Trophoblast cell (in vitro differentiated cells and primary cell): Measurements from ENCODE around the gene ELL.
A peak's percentile ranks its signal among the peaks of the same experiment; 100 is the strongest.

ENCODE experiments used
- DNase-seq, 2 donors: peaks; one replicate each; pipeline ENCODE4 v3.0.0-alpha.2; 2016
- H2AFZ ChIP-seq: 2 replicates; pipeline ENCODE4 v1.6.1; 2013; ENCODE audit warnings: low read length, moderate library complexity, mild to moderate bottlenecking; ENCODE audit not compliant: insufficient read depth, poor library complexity
- H2AK5ac ChIP-seq: 2 replicates; pipeline ENCODE4 v1.6.1; 2013; ENCODE audit warnings: mild to moderate bottlenecking, low read length
- H2BK120ac ChIP-seq: 2 replicates; pipeline ENCODE4 v1.6.1; 2013; ENCODE audit warnings: low read length, mild to moderate bottlenecking, moderate library complexity; ENCODE audit not compliant: insufficient read depth, poor library complexity
- H2BK12ac ChIP-seq: 2 replicates; pipeline ENCODE4 v1.6.1; 2013; ENCODE audit warnings: mild to moderate bottlenecking, low read length, moderate library complexity
- H2BK5ac ChIP-seq: 2 replicates; pipeline ENCODE4 v1.6.1; 2013; ENCODE audit warnings: low read length, low read depth, moderate library complexity, mild to moderate bottlenecking; ENCODE audit not compliant: poor library complexity
- H3K14ac ChIP-seq: 2 replicates; pipeline ENCODE4 v1.6.1; 2013; ENCODE audit warnings: mild to moderate bottlenecking, low read length
- H3K18ac ChIP-seq: 2 replicates; pipeline ENCODE4 v1.6.1; 2013; ENCODE audit warnings: mild to moderate bottlenecking, low read length
- H3K23ac ChIP-seq: 2 replicates; pipeline ENCODE4 v1.6.1; 2013; ENCODE audit warnings: low read length
- H3K27ac ChIP-seq: 2 replicates; pipeline ENCODE4 v1.5.1; 2013; ENCODE audit warnings: low read depth, mild to moderate bottlenecking, inconsistent platforms, low read length, moderate library complexity
- H3K27me3 ChIP-seq: 2 replicates; pipeline ENCODE4 v1.6.1; 2013; ENCODE audit warnings: inconsistent platforms, mild to moderate bottlenecking, low read length, moderate library complexity; ENCODE audit not compliant: insufficient read depth
- H3K36me3 ChIP-seq, 2 experiments: 1 replicate in 1 of 2; 2 replicates in 1 of 2; pipeline ENCODE4 v1.6.1; 2013; ENCODE audit warnings: low read length in 2 of 2, mild to moderate bottlenecking in 2 of 2, moderate library complexity in 1 of 2; ENCODE audit not compliant: insufficient read depth in 2 of 2, control insufficient read depth in 1 of 2
- H3K4ac ChIP-seq: 2 replicates; pipeline ENCODE4 v1.6.1; 2013; ENCODE audit warnings: low read depth, mild to moderate bottlenecking, low read length, moderate library complexity
- H3K4me1 ChIP-seq, 2 experiments: 1 replicate in 1 of 2; 2 replicates in 1 of 2; pipeline ENCODE4 v1.6.1; 2013; ENCODE audit warnings: low read length in 2 of 2, mild to moderate bottlenecking in 2 of 2, moderate library complexity in 1 of 2; ENCODE audit not compliant: insufficient read depth in 2 of 2, control insufficient read depth in 1 of 2
- H3K4me2 ChIP-seq: 2 replicates; pipeline ENCODE4 v1.6.1; 2013; ENCODE audit warnings: inconsistent platforms, mild to moderate bottlenecking, low read length, moderate library complexity
- H3K4me3 ChIP-seq: 2 replicates; pipeline ENCODE4 v1.5.1; 2013; ENCODE audit warnings: mild to moderate bottlenecking, low read depth, low read length, inconsistent platforms
- H3K79me1 ChIP-seq: one replicate; pipeline ENCODE4 v1.6.1; 2013; ENCODE audit warnings: low read length
- H3K79me2 ChIP-seq: 2 replicates; pipeline ENCODE4 v1.6.1; 2013; ENCODE audit warnings: low read length, mild to moderate bottlenecking; ENCODE audit not compliant: control insufficient read depth, insufficient read depth, poor library complexity
- H3K9ac ChIP-seq: 2 replicates; pipeline ENCODE4 v1.6.1; 2013; ENCODE audit warnings: mild to moderate bottlenecking, low read length
- H3K9me3 ChIP-seq: 2 replicates; pipeline ENCODE4 v1.6.1; 2013; ENCODE audit warnings: low read depth, mild to moderate bottlenecking, control low read depth, inconsistent platforms, low read length; ENCODE audit not compliant: insufficient read depth
- H4K12ac ChIP-seq: 2 replicates; pipeline ENCODE4 v1.6.1; 2013; ENCODE audit warnings: low read depth, mild to moderate bottlenecking, low read length, moderate library complexity
- H4K8ac ChIP-seq: 2 replicates; pipeline ENCODE4 v1.6.1; 2013; ENCODE audit warnings: low read depth, mild to moderate bottlenecking, low read length, moderate library complexity
- H4K91ac ChIP-seq: one replicate; pipeline ENCODE4 v1.6.1; 2013; ENCODE audit warnings: low read depth, mild to moderate bottlenecking, low read length, moderate library complexity
- WGBS: extraction: QIAGEN DNeasy Blood & Tissue Kit; methylation state at CpG from one replicate; pipeline ENCODE4 v1.1.7; 2013; ENCODE audit warnings: missing lambda C conversion rate; ENCODE audit not compliant: insufficient read length, insufficient coverage; ENCODE audit errors: extremely low coverage; 5-methylcytosine and 5-hydroxymethylcytosine counted together

The ELL gene

GRCh38 chr19:18494267-18494607 lies 27.6 kb downstream of the ELL start:
- H3K4me2 ChIP-seq: no peak overlapping the region
- no peaks in the 10 kb centered on the region for H3K36me3 ChIP-seq
- H3K23ac ChIP-seq: no peak overlapping the region
- H3K14ac ChIP-seq: no peak overlapping the region
- H3K9ac ChIP-seq: no peak overlapping the region
- H2AFZ ChIP-seq: no peak overlapping the region
- no peaks in the 10 kb centered on the region for H3K27me3 ChIP-seq
- no peak overlapping the region for H3K4ac ChIP-seq
- H4K12ac ChIP-seq: no peak overlapping the region
- no peak overlapping the region for H4K91ac ChIP-seq
- no peak for DNase-seq
- H3K18ac ChIP-seq: no peak overlapping the region
- no peak overlapping the region for H2BK12ac ChIP-seq
- no peak overlapping the region for H2BK120ac ChIP-seq
- peaks cover 1% of the 10 kb centered on the region for H3K9me3 ChIP-seq
- no peak overlapping the region for H3K27ac ChIP-seq
- no peak overlapping the region for H4K8ac ChIP-seq
- peaks cover 5% of the 10 kb centered on the region for H3K79me2 ChIP-seq
- no CpG with 5 or more reads among the region's 7 CpGs for WGBS
- no peak overlapping the region for H3K4me3 ChIP-seq
- H2AK5ac ChIP-seq: no peak overlapping the region
- no peaks in the 10 kb centered on the region for H3K79me1 ChIP-seq
- H3K4me1 ChIP-seq: peaks cover 11 to 16% of the 10 kb centered on the region in 2 experiments
- no peak overlapping the region for H2BK5ac ChIP-seq

DNA sequence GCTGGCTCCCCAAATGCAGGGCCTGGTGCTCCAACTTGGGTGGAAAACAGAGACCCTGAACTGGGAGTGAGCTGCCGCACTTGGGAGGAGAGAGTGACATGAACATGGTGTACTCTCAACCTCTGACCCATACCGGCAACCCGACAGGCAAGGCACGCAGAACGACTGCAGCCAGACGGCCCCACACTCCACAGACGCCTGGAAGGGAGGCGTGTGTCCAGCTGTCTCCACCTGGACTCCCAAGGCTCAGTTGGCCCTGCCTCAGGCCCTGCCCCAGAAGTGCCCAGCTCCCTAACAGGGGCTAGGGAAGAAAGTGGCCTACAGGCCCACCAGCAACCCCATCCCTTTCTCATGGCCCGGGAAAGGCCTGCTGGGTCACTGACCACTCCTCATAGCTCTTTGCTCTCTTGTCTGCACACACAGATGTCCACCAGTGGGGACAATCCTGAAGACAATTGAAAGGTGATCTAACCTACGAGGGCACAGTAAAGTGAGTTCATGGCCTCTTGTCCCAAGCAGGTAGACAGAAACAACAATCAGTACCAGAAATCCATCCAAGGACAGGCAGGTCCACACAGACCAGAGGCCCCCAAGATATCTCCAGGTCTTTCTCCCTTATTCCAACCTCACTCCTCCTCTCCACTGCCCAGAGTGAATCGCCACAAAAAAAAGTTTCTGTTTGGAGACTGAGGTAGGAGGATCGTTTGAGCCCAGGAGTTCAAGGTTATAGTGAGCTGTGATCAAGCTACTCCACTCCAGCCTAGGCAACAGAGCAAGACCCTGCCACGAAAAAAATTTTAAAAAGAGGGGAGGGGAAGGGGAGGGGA lies 28.2 kb downstream of the ELL start:
- no peak overlapping the region for H4K12ac ChIP-seq
- H3K14ac ChIP-seq: no peak overlapping the region
- H3K4me1 ChIP-seq: peaks cover 12 to 16% of the 10 kb centered on the region in 2 experiments
- no peak overlapping the region for H3K4me3 ChIP-seq
- H3K9me3 ChIP-seq: peaks cover 1% of the 10 kb centered on the region
- DNase-seq: no peak
- peaks cover 5% of the 10 kb centered on the region for H3K79me2 ChIP-seq
- no peak overlapping the region for H2BK5ac ChIP-seq
- no peak overlapping the region for H4K91ac ChIP-seq
- H2AK5ac ChIP-seq: no peak overlapping the region
- H3K27me3 ChIP-seq: no peaks in the 10 kb centered on the region
- H3K4ac ChIP-seq: no peak overlapping the region
- H4K8ac ChIP-seq: no peak overlapping the region
- H3K9ac ChIP-seq: no peak overlapping the region
- H3K36me3 ChIP-seq: no peaks in the 10 kb centered on the region
- H3K4me2 ChIP-seq: no peak overlapping the region
- H2AFZ ChIP-seq: no peak overlapping the region
- H2BK12ac ChIP-seq: no peak overlapping the region
- no CpG with 5 or more reads among the region's 13 CpGs for WGBS
- H3K18ac ChIP-seq: peak overlapping the region; percentile 39
- H2BK120ac ChIP-seq: no peak overlapping the region
- H3K27ac ChIP-seq: no peak overlapping the region
- H3K79me1 ChIP-seq: no peaks in the 10 kb centered on the region
- no peak overlapping the region for H3K23ac ChIP-seq

DNA sequence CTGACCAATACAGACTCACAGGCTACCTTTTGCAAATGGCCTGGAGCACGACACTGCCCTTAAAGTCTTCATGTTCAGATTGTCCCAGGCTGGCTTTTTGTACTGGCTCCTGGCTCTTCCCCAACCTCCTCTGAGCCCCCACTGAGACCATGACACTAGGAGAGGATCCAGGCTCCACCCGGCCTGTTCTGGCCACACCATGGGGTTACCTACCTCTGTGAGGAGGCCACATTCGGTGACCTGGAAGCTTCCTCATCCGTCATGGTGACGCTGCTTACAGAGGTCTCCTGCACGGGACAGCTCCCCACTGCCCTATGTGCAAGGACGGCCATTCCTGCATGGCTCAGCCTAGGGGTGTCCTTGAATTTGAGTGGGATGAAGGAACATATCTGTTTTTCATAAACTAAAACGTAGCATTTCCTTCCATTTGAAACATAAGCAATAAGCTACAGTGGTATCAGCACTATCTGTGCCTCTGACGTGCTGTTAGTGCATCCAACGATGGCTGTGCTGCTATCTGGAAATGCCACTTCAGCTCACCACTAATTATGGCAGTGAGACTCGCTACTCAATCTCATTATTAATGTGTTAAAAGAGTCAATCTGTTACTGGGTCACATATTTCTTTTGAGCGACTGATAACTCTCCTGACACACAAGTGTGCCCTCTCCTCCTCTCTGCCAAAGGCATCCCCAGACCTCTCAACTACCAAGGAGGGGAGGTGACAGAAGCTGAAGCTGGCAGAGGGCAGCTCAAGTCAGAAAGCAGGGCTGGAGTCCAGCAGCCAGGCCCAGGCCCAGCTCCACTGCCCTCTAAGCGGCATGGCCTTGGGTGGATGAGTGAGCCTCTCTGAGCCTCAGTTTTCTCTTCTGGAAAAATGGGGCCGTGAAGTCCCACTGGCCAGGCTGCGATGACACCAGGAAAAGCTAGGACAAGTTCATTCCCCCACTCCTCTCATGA lies 29.6 kb downstream of the ELL start:
- no peaks in the 10 kb centered on the region for H3K79me1 ChIP-seq
- no peak overlapping the region for H4K8ac ChIP-seq
- H2BK12ac ChIP-seq: no peak overlapping the region
- no peak overlapping the region for H3K9ac ChIP-seq
- DNase-seq: no peak
- no peak overlapping the region for H2BK5ac ChIP-seq
- H3K9me3 ChIP-seq: peaks cover 1% of the 10 kb centered on the region
- peaks cover 14 to 18% of the 10 kb centered on the region in 2 experiments for H3K4me1 ChIP-seq
- no CpG with 5 or more reads among the region's 15 CpGs for WGBS
- no peak overlapping the region for H3K14ac ChIP-seq
- H3K36me3 ChIP-seq: no peaks in the 10 kb centered on the region
- no peak overlapping the region for H2AFZ ChIP-seq
- H2AK5ac ChIP-seq: no peak overlapping the region
- no peak overlapping the region for H4K12ac ChIP-seq
- H3K79me2 ChIP-seq: peaks cover 5% of the 10 kb centered on the region
- H3K4me2 ChIP-seq: no peak overlapping the region
- H3K23ac ChIP-seq: no peak overlapping the region
- no peak overlapping the region for H2BK120ac ChIP-seq
- no peak overlapping the region for H3K27ac ChIP-seq
- H3K18ac ChIP-seq: no peak overlapping the region
- no peak overlapping the region for H4K91ac ChIP-seq
- H3K4ac ChIP-seq: no peak overlapping the region
- no peaks in the 10 kb centered on the region for H3K27me3 ChIP-seq
- H3K4me3 ChIP-seq: no peak overlapping the region

DNA sequence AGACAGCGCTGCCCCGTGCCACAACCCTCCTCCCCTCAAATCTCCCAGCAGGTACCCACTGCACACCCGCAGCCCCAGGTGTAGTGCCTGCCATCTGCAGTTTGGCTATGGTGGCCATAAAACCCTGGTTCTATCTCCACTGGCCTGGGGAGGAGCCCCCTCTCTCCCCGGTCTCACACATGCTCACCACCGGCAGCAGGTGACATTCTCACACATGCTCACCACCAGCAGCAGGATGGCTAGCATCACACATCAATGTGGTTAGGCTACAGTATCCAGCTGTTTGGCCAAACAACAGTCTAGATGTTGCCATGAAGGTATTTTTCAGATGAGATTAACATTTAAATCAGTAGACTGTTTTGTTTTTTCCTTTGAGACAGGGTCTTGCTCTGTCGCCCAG lies 31.1 kb downstream of the ELL start:
- Histone ChIP-seq H4K12ac (no peak overlapping the region), H2AK5ac (no peak overlapping the region), H2AFZ (no peak overlapping the region), H3K79me2 (peaks cover 8% of the 10 kb centered on the region), H3K4me3 (no peak overlapping the region), H3K4me2 (no peak overlapping the region), H2BK5ac (no peak overlapping the region), H4K8ac (no peak overlapping the region), H3K9me3 (peaks cover 1% of the 10 kb centered on the region), H3K23ac (no peak overlapping the region), H2BK120ac (no peak overlapping the region), H3K4ac (no peak overlapping the region), H3K18ac (no peak overlapping the region), H3K14ac (no peak overlapping the region), H3K36me3 (no peaks in the 10 kb centered on the region), H3K4me1 (peaks cover 18 to 19% of the 10 kb centered on the region in 2 experiments), H3K9ac (no peak overlapping the region), H3K27me3 (no peaks in the 10 kb centered on the region), H3K79me1 (no peaks in the 10 kb centered on the region), H2BK12ac (no peak overlapping the region), H4K91ac (no peak overlapping the region), H3K27ac (no peak overlapping the region)
- WGBS: no CpG with 5 or more reads among the region's 6 CpGs
- DNase-seq: no peak
